GM18520 (cell line): ENCODE data around the gene PSMD13.

Source experiments
- ATAC-seq: cut with Tn5 transposase; IDR thresholded peaks from one replicate; pipeline ENCODE4 v1.9.1; 2021; ENCODE audit not compliant: unreplicated experiment

The PSMD13 gene

GRCh38 chr11:241634-242033 lies 4.9 kb downstream of the PSMD13 start:
- ATAC-seq, result no peak

DNA sequence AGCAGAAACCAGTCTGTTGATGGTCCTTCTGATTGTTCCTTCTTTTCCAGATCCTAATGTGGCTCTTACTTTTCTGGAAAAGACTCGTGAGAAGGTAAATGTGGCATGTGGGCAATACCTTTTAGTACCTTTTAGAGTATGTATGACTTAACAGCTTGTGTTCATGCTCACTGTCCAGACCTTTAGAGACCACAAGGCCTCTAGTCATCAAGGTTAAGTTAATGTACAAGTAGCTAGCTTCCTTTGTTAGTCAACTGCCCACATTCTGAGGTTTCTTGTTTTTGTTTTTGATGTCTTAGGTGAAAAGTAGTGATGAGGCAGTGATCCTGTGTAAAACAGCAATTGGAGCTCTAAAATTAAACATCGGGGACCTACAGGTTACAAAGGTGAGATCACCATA lies 7.6 kb downstream of the PSMD13 start:
- no peak for ATAC-seq

DNA sequence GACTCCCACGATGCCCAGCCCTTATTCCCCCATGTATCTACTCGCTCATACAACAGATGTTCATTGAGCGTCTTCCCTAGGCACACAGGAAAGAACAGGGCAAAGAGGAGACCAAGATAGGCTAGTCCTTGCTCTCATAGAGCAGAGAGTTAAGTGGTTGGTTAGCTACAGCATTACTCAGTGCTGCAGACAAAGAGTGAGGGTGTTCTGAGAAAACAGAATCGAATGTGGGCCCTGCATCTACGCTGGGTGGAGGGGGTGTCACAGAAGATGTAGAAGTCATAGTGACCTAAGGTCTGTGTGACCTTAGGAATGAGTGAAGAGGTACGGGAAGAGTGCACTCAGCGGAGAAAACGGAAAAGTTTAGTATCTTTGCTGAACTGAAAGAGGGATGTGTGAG lies 12.3 kb downstream of the PSMD13 start:
- ATAC-seq, result no peak

DNA sequence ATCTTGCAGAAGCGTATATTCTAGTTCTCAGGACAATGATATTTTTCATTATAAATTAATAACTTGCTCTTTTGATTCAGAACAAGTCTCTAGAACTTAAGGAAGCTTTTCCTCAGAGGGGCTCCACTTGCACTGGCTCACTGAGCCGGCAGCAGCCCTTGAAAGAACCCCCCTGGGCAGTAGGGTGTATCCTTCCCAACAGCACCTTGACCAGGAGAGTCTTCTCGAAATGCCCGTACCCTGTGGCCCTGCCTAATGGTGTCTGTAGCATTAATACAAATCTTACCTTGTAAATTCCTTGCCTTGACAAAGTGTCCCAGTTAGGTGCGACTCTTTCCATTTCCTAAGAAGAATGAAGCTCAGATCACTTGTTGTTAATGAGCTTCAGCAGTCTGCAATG lies 13.5 kb downstream of the PSMD13 start:
- ATAC-seq, result no peak

- no peak for ATAC-seq
Observed at GRCh38 chr11:250740-251299, 14.0 kb downstream of the PSMD13 start.

- ATAC-seq, result no peak
Observed at GRCh38 chr11:251550-251949, 14.8 kb downstream of the PSMD13 start.

GRCh38 chr11:252666-253065 lies 15.9 kb downstream of the PSMD13 start:
- no peak for ATAC-seq

DNA sequence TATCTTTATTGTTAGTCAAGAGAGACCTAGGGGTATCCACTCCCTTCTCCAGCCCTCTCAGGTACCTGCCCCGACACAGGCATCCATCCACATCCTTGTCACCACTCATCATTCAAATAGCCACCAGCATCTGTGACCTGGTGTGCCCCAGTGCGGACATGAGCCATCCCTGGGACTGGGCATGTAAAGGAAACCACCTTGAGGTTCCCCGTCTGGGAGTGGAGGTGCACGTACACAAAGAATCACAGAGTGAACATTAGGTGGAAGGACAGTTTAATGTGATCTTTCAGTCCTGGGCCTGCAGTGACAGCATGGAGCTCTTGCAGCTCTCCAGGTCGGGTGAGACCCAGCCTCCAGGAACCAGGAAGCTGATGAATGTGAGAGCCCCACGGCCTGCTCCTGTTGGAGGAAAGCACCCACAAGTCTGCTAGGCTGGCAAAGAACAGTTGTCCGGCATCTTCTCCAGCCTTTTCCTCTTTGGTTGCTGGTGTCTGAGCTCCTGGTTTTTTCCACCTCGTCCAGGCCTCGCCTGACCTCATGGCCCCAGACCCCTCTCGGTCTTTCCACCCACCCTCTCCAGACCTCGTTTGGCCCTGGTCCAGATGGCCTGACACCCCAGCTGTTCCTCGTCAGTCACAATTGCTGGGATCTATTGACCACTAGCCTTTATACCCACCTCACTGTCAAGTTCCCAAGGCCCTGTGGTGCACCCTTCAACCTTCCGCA lies 16.5 kb downstream of the PSMD13 start:
- no peak for ATAC-seq

DNA sequence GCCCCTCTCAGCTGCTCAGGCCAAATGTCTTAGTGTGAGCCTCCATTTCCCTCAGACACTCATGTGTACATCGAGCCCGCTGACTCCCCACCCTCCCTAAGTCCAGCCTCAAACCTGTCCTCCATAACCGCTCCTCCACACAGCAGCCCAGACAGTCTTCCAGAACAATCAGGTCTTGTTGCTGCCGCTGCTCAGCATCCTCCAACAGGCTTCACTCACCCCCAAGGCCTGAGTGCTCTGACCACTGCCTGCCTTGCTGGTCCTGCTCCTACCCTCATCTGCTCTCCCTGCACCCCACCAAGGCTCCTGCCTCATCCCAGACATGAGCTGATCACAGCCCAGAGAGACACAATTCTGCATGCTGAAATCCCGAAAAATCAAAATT lies 17.1 kb downstream of the PSMD13 start:
- ATAC-seq, result no peak

DNA sequence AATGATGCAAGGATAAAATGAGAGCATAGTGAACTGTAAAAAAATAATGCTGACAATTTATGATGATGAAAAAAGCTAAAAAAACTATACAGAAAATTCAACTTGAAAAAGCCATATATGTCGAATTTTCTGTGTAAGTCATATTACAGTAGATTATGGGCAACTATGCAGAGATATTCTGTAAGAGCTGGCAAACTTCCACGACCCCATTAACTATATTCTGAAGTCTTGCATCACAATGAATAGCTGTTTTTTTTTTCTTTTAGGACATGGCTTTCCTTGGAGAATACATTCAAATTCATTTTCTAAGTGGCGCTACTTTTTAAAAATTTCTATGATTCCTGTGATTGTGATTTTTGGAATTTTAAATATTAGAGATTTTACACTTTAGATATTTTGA lies 18.4 kb downstream of the PSMD13 start:
- no peak for ATAC-seq

- ATAC-seq, result no peak
Observed at GRCh38 chr11:255816-256215, 19.0 kb downstream of the PSMD13 start.

DNA sequence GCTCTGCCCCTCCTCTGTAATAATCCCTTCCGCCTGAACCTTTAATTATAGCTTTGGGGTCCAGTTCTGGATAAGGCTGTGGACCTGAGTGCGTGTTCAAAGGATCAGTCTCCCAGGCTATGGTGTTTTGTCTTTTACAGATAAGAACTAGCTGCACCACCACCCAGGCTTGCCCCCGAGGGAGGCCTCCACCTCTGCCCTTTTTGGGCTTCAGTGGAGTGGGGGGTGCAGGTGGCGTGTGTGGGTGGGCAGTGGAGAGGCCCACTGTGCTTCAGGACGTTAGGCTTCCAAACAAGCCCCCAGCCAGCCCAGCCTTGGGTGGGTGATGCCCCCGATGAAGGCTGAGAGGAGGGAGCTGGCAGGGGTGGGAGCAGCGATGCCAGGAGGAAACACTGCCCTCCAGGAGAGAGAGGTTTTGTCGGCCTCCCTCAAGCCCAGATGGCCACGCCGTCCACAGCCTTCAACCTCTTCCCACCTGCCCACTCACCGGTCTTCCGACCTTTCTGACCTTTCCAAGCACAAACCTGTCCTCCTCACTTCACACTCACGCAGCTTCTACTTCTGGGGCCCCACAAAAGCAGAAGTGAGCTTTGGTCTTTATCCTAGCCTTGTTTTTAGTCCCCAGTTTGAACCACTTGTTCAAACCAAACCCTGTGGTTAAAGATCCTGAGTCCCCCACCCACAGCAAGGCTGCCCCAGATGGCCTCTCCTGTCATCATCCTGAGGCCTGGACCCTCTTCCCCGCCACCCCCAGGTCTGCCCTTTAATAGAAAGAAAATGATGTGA lies 20.4 kb downstream of the PSMD13 start:
- ATAC-seq, result no peak

DNA sequence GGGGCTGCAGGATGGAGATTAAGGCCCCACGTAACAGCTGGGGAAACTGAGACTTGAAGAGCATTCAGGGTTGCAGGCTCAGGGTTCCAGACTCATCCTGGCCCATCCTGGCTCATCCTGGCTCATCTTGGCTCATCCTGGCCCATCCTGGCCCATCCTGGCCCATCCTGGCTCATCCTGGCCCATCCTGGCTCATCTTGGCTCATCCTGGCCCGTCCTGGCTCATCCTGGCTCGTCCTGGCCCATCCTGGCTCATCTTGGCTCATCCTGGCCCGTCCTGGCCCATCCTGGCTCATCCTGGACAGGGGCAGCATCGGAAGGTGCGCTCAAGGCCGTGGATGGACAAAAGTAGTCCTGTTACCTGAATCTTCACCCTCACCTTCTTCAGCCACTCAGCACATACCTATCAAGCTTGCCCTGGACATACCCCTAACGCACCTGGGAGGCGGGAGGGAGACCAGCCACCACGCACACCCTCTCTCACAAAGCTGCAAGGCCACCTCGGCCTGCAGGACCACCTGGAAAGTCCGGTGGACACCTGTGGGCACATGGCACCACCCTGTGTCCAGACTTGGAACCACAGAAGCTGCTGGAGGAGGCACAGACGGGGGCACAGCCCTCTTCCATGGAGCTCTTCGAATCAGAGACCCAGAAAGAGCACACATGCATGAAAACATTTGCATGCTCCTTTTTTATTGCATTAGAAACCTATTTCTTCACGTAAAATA lies 21.2 kb downstream of the PSMD13 start:
- ATAC-seq, result no peak

GRCh38 chr11:259413-259812 lies 22.6 kb downstream of the PSMD13 start:
- ATAC-seq, result no peak

DNA sequence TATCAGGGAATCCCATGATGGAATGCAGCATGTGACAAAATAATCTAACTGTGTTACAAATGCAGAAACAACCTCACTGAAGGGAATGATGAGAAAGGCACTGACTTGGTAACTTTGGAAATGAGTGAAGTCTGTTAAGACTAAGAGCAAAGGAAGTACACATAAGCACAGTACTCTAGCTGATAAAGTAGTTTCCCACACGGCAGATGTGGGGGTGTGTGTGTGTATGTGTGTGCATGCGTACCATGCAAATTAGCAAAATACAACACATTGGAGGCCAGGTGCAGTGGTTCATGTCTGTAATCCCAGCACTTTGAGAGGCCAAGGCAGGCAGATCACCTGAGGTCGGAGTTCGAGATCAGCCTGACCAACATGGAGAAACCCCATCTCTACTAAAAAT lies 24.8 kb downstream of the PSMD13 start:
- ATAC-seq, result no peak

DNA sequence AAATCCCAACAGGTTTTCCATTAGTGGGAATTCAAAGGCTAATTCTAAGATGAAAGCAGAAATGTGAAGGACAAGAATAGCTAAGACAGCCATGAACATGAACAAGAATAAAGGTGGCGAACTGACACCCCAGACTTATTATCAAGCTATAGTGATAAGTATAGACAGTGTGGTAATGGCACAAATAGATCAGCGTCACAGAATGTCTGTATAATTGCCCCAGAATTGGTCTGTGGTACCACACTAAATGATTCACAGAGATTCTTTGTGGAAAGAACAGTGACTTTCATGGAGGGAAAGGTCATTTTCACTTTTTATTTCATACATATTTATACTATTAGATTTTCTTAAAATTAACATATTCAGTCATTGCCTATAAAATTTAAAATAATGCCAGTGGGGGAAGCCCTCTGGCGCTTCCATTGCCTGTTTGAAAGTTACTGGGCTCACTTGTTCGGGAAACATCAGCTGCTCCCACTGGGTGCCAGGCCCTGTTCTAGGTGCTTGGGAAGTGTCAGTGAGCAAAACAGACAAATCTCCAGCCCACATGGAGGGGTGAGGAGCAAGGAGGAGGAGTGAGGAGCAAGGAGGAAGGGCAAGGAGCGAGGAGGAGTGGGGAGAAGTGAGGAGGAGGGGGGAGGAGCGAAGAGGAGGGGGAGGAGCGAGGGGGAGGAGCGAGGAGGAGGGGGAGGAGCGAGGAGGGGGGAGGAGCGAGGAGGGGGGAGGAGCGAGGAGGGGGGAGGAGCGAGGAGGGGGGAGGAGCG lies 30.1 kb downstream of the PSMD13 start:
- no peak for ATAC-seq

GRCh38 chr11:267491-267994 lies 30.8 kb downstream of the PSMD13 start:
- no peak for ATAC-seq

DNA sequence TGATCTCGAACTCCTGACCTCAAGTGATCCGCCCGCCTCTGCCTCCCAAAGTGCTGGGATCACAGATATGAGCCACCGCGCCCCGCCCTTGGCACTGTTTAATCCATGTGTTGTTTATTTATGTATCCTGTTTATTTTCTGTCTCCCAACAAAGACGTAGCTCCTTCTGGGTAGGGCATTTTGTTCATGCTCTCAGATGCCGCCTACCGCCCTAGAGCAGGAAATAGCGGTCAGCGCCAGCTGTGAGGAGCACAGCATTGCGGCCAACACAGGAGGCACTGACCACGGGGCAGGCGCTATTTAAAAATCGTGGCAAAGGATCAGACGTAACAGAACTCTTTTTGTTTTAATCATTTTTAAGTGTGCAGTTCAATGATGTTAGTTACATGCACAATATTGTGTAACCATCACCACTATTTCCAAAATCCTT lies 32.0 kb downstream of the PSMD13 start:
- ATAC-seq, result peak; percentile 26

GRCh38 chr11:269146-269890 lies 32.5 kb downstream of the PSMD13 start:
- peak; percentile 69 for ATAC-seq
